HCT116 (cell line): ENCODE results near the gene PAK1. TPM values are rescaled to one million over a fixed set of nuclear protein-coding genes. Genes with fewer than 3 reads are reported as not detected.

ENCODE experiments used
- ATAC-seq: fragments of 200-7000 bp; cut with Tn5 transposase; 2 replicates; pipeline ENCODE4 v1.9.1; 2020; ENCODE audit warnings: mild to moderate bottlenecking, moderate library complexity
- BruUV-seq: library from RNA; stranded (reverse); fragments of 400-500 nt; replicated peaks from 2 replicates; lab custom pipeline; 2021; lab: Mats Ljungman, UMichigan
- CTCF ChIA-PET: fragments of 300-600 bp; sonication (Branson Sonifier 250); formaldehyde crosslinking; loops from one replicate; lab custom pipeline; 2021; ENCODE audit warnings: antibody characterized with exemption; lab: Charles Lee
- POLR2A ChIA-PET: fragments of 300-600, 350-600 bp; sonication (Branson Sonifier 250); formaldehyde crosslinking; loops from one replicate; lab custom pipeline; 2021; ENCODE audit warnings: antibody characterized with exemption; lab: Charles Lee
- RAD21 ChIA-PET, 2 experiments: fragments of 300-600 bp; sonication (Branson Sonifier 250); formaldehyde crosslinking; loops; one replicate each; lab custom pipeline; 2023; ENCODE audit warnings: low total read pairs in 2 of 2; ENCODE audit not compliant: uncharacterized antibody in 2 of 2, unreplicated experiment in 2 of 2, low non-redundant PET in 1 of 2; lab: Charles Lee
- DNase-seq: peaks from one replicate; pipeline ENCODE4 v3.0.0-alpha.2; 2010; ENCODE audit warnings: low read depth, low spot score
- H2AFZ ChIP-seq: fragments of 200-600 bp; shearing (Covaris generic), sonication (generic); 2 replicates; pipeline ENCODE4 v1.6.1; 2017; ENCODE audit warnings: low read depth, mixed run types, mixed read lengths, antibody characterized with exemption, low read length; ENCODE audit not compliant: poor library complexity, severe bottlenecking
- H3K27ac ChIP-seq: 2 replicates; pipeline ENCODE4 v1.5.1; 2012; ENCODE audit warnings: low read depth, low read length
- H3K27me3 ChIP-seq: fragments of 200-600 bp; sonication (generic); 2 replicates; pipeline ENCODE4 v1.6.1; 2016; ENCODE audit warnings: mixed run types, low read length, mixed read lengths; ENCODE audit not compliant: insufficient read depth
- H3K36me3 ChIP-seq, 2 experiments: fragments of 200-500 bp in 1 of 2; fragments of 200-600 bp in 1 of 2; sonication (Bioruptor generic) in 1 of 2; sonication (generic) in 1 of 2; 2 replicates each; pipeline versions ENCODE4 v1.5.1 to v1.6.1; 2014 to 2016; ENCODE audit warnings: low read length in 2 of 2, inconsistent platforms in 1 of 2, mixed read lengths in 1 of 2, mixed run types in 1 of 2; ENCODE audit not compliant: insufficient read depth in 2 of 2, control insufficient read depth in 1 of 2
- H3K4me1 ChIP-seq, 2 experiments: fragments of 200-600 bp in 1 of 2; sonication (generic) in 1 of 2; 2 replicates each; pipeline versions ENCODE4 v1.5.1 to v1.6.1; 2012 to 2017; ENCODE audit warnings: low read length in 2 of 2, inconsistent platforms in 1 of 2, mild to moderate bottlenecking in 1 of 2, mixed read lengths in 1 of 2, mixed run types in 1 of 2, moderate library complexity in 1 of 2; ENCODE audit not compliant: insufficient read depth in 2 of 2, control insufficient read depth in 1 of 2
- H3K4me2 ChIP-seq: fragments of 200-600 bp; sonication (generic); 2 replicates; pipeline ENCODE4 v1.6.1; 2017; ENCODE audit warnings: mixed run types, low read length, mixed read lengths
- H3K4me3 ChIP-seq, 2 experiments: fragments of 200-600 bp in 1 of 2; sonication (generic) in 1 of 2; replicated peaks in 1 of 2; 2 replicates each; pipeline ENCODE4 v1.5.1; 2011 to 2016; ENCODE audit warnings: low read length in 2 of 2, control low read depth in 1 of 2, low read depth in 1 of 2, mild to moderate bottlenecking in 1 of 2, mixed read lengths in 1 of 2, mixed run types in 1 of 2
- H3K79me2 ChIP-seq: fragments of 200-600 bp; sonication (generic); 2 replicates; pipeline ENCODE4 v1.6.1; 2017; ENCODE audit warnings: mild to moderate bottlenecking, mixed run types, low read length, moderate library complexity, mixed read lengths; ENCODE audit not compliant: insufficient read depth
- H3K9ac ChIP-seq: fragments of 200-600 bp; sonication (generic); 2 replicates; pipeline ENCODE4 v1.6.1; 2016; ENCODE audit warnings: low read length, mixed read lengths
- H3K9me2 ChIP-seq: fragments of 200-600 bp; sonication (generic), shearing (Covaris generic); 2 replicates; pipeline ENCODE4 v1.6.1; 2017; ENCODE audit warnings: mixed run types, mild to moderate bottlenecking, moderate library complexity; ENCODE audit not compliant: insufficient read depth
- H3K9me3 ChIP-seq, 2 experiments: fragments of 200-500 bp in 1 of 2; fragments of 200-600 bp in 1 of 2; sonication (Bioruptor generic) in 1 of 2; sonication (generic) in 1 of 2; 2 replicates each; pipeline ENCODE4 v1.6.1; 2014 to 2017; ENCODE audit warnings: low read length in 2 of 2, mixed read lengths in 2 of 2, inconsistent platforms in 1 of 2, low read depth in 1 of 2, mild to moderate bottlenecking in 1 of 2, mixed run types in 1 of 2, moderate library complexity in 1 of 2; ENCODE audit not compliant: control insufficient read depth in 1 of 2, insufficient read depth in 1 of 2
- H4K20me1 ChIP-seq: fragments of 200-600 bp; sonication (generic), shearing (Covaris generic); 2 replicates; pipeline ENCODE4 v1.6.1; 2017; ENCODE audit warnings: mixed run types, mild to moderate bottlenecking, moderate library complexity; ENCODE audit not compliant: insufficient read depth
- CBX3 ChIP-seq: IDR thresholded peaks from 2 replicates; pipeline ENCODE4 v1.6.1; 2012; ENCODE audit warnings: low read depth
- EZH2 ChIP-seq: fragments of 200-600 bp; sonication (generic); IDR thresholded peaks from 2 replicates; pipeline ENCODE4 v1.6.1; 2017; ENCODE audit warnings: antibody characterized with exemption, mixed run types
- EZH2phosphoT487 ChIP-seq: fragments of 200-600 bp; IDR thresholded peaks from 2 replicates; pipeline ENCODE4 v1.6.1; 2018; ENCODE audit warnings: antibody characterized with exemption, borderline replicate concordance
- FOSL1 ChIP-seq: IDR thresholded peaks from 2 replicates; pipeline ENCODE4 v1.6.1; 2012; ENCODE audit warnings: low read depth
- JUND ChIP-seq: IDR thresholded peaks from 2 replicates; pipeline ENCODE4 v1.6.1; 2012
- POLR2A ChIP-seq: IDR thresholded peaks from 2 replicates; pipeline ENCODE4 v1.7.0; 2011; ENCODE audit warnings: borderline replicate concordance; ENCODE audit not compliant: insufficient read depth, insufficient read length; ENCODE audit errors: extremely low read depth
- RAD21 ChIP-seq: IDR thresholded peaks from 2 replicates; pipeline ENCODE4 v1.6.1; 2012; ENCODE audit warnings: low read depth, mild to moderate bottlenecking
- SP1 ChIP-seq: IDR thresholded peaks from 2 replicates; pipeline ENCODE4 v1.6.1; 2012; ENCODE audit warnings: low read depth
- SRF ChIP-seq: IDR thresholded peaks from 2 replicates; pipeline ENCODE4 v1.6.1; 2012; ENCODE audit warnings: low read depth
- TCF7L2 ChIP-seq: IDR thresholded peaks from 2 replicates; pipeline ENCODE4 v1.7.0; 2011; ENCODE audit warnings: borderline replicate concordance, inconsistent platforms; ENCODE audit not compliant: insufficient read depth, insufficient read length; ENCODE audit errors: extremely low read depth
- YY1 ChIP-seq: IDR thresholded peaks from 2 replicates; pipeline ENCODE4 v1.6.1; 2011; ENCODE audit warnings: low read length, low read depth, moderate library complexity, mild to moderate bottlenecking; ENCODE audit not compliant: insufficient replicate concordance; ENCODE audit errors: extremely low read depth
- intact Hi-C: fragments of 100-400 bp; cut with micrococcal nuclease; formaldehyde crosslinking; loops from 2 replicates; pipeline ENCODE4 v1.10.0; 2022
- total RNA-seq: library from RNA; stranded (reverse); gene quantifications from one replicate; pipeline ENCODE4 v1.2.1, GENCODE V29; 2021; ENCODE audit not compliant: unreplicated experiment
- TF ChIP-seq, protein P1 (sequence below): IDR thresholded peaks from 2 replicates; pipeline ENCODE4 v1.6.1; 2012; ENCODE audit warnings: low read depth
- TF ChIP-seq, protein P2 (sequence below): IDR thresholded peaks from 2 replicates; pipeline ENCODE4 v1.6.1; 2012
- TF ChIP-seq, protein P3 (sequence below): IDR thresholded peaks from 2 replicates; pipeline ENCODE4 v1.6.1; 2012

The PAK1 gene
- total RNA-seq, 1 experiment from 2014 or later: 56.1 TPM

DNA sequence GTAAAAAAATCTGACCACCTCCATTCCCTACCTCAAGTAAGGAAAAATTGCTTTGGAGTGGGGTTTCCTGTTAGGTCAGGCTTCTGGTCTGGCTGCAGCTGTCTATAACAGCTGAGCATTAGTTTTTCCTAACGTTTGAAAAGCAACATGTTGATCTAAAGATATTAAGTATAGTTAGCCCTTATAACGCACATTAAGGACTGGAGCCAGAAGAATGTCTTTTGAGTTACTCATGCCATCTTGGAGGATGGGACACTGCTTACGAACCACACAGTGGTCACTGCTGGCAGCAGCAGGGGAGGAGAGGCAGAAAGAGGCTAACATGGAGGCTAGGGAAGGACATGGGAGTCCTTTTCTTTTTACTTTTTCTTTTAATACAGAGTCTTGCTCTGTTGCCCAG lies 128.3 kb downstream of the PAK1 start:
- H3K27ac ChIP-seq: no peak overlapping the region
- H3K4me3 ChIP-seq: no peak overlapping the region
- H3K79me2 ChIP-seq: no peaks in the 10 kb centered on the region
- H3K36me3 ChIP-seq: peaks cover 0 to 11% of the 10 kb centered on the region in 2 experiments; a peak in 2 of 4 replicates
- ChIA-PET CTCF (no interaction called here), POLR2A (no interaction called here), RAD21 (no interaction called here)
- no peaks in the 10 kb centered on the region for H3K4me1 ChIP-seq
- H3K9me3 ChIP-seq: no peaks in the 10 kb centered on the region
- no TSS peak for BruUV-seq
- no peak for ATAC-seq
- H3K9me2 ChIP-seq: no peaks in the 10 kb centered on the region
- intact Hi-C loops: no loop called here
- H3K27me3 ChIP-seq: no peaks in the 10 kb centered on the region
- no peak for DNase-seq
- no peaks in the 10 kb centered on the region for H4K20me1 ChIP-seq
- no peak for TF ChIP-seq EZH2phosphoT487
- TF ChIP-seq, protein P1, sequence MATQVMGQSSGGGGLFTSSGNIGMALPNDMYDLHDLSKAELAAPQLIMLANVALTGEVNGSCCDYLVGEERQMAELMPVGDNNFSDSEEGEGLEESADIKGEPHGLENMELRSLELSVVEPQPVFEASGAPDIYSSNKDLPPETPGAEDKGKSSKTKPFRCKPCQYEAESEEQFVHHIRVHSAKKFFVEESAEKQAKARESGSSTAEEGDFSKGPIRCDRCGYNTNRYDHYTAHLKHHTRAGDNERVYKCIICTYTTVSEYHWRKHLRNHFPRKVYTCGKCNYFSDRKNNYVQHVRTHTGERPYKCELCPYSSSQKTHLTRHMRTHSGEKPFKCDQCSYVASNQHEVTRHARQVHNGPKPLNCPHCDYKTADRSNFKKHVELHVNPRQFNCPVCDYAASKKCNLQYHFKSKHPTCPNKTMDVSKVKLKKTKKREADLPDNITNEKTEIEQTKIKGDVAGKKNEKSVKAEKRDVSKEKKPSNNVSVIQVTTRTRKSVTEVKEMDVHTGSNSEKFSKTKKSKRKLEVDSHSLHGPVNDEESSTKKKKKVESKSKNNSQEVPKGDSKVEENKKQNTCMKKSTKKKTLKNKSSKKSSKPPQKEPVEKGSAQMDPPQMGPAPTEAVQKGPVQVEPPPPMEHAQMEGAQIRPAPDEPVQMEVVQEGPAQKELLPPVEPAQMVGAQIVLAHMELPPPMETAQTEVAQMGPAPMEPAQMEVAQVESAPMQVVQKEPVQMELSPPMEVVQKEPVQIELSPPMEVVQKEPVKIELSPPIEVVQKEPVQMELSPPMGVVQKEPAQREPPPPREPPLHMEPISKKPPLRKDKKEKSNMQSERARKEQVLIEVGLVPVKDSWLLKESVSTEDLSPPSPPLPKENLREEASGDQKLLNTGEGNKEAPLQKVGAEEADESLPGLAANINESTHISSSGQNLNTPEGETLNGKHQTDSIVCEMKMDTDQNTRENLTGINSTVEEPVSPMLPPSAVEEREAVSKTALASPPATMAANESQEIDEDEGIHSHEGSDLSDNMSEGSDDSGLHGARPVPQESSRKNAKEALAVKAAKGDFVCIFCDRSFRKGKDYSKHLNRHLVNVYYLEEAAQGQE: no peak
- TF ChIP-seq, all 23 proteins: peak for 0
- Histone ChIP-seq H3K4me2 (no peak overlapping the region), H2AFZ (no peak overlapping the region), H3K9ac (no peak overlapping the region)

- CTCF ChIA-PET: no interaction called here
- DNase-seq: no peak
- RAD21 ChIA-PET: no interaction called here
- H4K20me1 ChIP-seq: no peaks in the 10 kb centered on the region
- H3K4me1 ChIP-seq: no peaks in the 10 kb centered on the region
- no TSS peak for BruUV-seq
- H3K4me3 ChIP-seq: no peak overlapping the region
- H3K9ac ChIP-seq: no peak overlapping the region
- no peak overlapping the region for H3K4me2 ChIP-seq
- H3K9me2 ChIP-seq: no peaks in the 10 kb centered on the region
- no peaks in the 10 kb centered on the region for H3K27me3 ChIP-seq
- H2AFZ ChIP-seq: no peak overlapping the region
- H3K27ac ChIP-seq: no peak overlapping the region
- intact Hi-C loops: no loop called here
- no peak for TF ChIP-seq EZH2phosphoT487
- TF ChIP-seq, protein P2, sequence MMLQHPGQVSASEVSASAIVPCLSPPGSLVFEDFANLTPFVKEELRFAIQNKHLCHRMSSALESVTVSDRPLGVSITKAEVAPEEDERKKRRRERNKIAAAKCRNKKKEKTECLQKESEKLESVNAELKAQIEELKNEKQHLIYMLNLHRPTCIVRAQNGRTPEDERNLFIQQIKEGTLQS: no peak
- TF ChIP-seq, protein P3, sequence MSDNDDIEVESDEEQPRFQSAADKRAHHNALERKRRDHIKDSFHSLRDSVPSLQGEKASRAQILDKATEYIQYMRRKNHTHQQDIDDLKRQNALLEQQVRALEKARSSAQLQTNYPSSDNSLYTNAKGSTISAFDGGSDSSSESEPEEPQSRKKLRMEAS: no peak
- no peak for TF ChIP-seq YY1
- TF ChIP-seq JUND: no peak
- no peak for TF ChIP-seq RAD21
- no peak for TF ChIP-seq TCF7L2
- TF ChIP-seq EZH2: no peak
- TF ChIP-seq SRF: no peak
- TF ChIP-seq FOSL1: no peak
- no peak for TF ChIP-seq SP1
- no peak for TF ChIP-seq POLR2A
- no peak for TF ChIP-seq CBX3
- no peaks in the 10 kb centered on the region for H3K79me2 ChIP-seq
- no peak for ATAC-seq
- peaks cover 2 to 18% of the 10 kb centered on the region in 2 experiments; a peak in 3 of 4 replicates for H3K36me3 ChIP-seq
- no peaks in the 10 kb centered on the region for H3K9me3 ChIP-seq
- POLR2A ChIA-PET: no interaction called here
Observed at GRCh38 chr11:77340501-77340900, 133.4 kb downstream of the PAK1 start.
